GM18508 (cell line): ENCODE data around the gene NHEJ1.

Experiments used
- ATAC-seq: cut with Tn5 transposase; IDR thresholded peaks from one replicate; pipeline ENCODE4 v1.9.1; 2021; ENCODE audit warnings: moderate number of reproducible peaks; ENCODE audit not compliant: insufficient read depth, unreplicated experiment

The NHEJ1 gene

DNA sequence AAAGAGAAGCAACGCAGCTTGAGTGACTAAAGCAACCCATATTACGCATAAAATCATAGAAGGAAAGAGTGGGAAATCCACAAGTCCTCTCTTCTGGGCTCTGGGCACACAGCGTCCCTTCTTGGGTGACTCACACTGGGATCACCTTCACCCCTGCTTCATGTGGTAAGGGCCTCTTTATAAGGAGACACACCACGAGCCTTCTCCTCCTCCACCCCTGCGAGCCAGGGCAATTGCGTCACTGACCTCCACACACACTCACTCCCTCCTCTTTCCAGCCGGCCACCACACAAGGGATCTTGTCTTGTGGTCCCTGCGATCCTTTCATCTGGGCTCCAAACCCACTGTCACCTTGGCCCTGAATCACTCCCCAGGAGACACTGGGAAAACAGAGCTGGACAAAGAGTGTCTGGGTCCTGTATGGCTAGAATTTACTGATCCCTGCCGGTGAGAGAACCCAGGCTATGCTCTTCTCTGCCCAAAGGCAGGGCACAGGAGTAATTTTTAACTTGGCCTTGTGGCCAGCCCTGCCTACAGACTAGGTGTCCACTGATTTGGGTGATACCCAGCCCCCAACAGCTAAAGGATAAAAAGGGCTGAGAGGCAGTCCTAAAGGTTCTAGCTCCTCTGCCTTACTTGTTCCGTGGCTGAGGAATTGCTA, 35.3 kb downstream of the NHEJ1 start:
- no peak for ATAC-seq

- ATAC-seq: no peak
Observed at GRCh38 chr2:219124381-219125110, 36.1 kb downstream of the NHEJ1 start.

- ATAC-seq: no peak
Observed at GRCh38 chr2:219123356-219124135, 37.1 kb downstream of the NHEJ1 start.

GRCh38 chr2:219122202-219122980, 38.2 kb downstream of the NHEJ1 start:
- ATAC-seq: no peak

- ATAC-seq: no peak
Observed at GRCh38 chr2:219120082-219120481, 40.5 kb downstream of the NHEJ1 start.

DNA sequence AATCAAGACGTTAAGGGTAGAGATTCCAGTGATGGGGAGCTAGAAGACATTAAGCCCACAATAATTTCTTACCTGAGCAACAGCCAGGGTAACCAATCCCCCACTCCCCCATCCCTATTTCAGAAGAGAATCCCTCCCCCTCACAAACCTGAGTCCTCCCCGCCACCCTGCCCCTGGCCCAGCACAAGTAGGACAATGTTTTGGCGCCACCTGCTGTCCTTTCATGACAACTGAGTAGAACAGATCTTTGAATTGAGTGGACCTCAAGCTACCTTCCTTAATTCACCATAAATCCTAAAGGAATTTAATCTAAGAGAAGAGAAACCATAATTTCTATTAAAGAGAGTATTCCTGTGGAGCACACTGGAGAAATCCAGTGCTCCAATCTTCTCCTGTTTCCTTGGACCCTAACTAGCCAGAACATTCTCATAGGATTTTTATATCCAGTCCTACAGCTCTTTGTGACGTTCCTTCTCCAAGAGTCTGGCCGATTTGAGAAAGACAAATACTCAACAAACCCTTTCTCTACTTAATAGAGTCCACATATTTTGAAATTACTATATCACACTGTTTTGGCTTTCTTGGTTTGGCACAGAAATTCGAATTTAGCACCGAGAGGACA, 41.1 kb downstream of the NHEJ1 start:
- ATAC-seq: no peak

DNA sequence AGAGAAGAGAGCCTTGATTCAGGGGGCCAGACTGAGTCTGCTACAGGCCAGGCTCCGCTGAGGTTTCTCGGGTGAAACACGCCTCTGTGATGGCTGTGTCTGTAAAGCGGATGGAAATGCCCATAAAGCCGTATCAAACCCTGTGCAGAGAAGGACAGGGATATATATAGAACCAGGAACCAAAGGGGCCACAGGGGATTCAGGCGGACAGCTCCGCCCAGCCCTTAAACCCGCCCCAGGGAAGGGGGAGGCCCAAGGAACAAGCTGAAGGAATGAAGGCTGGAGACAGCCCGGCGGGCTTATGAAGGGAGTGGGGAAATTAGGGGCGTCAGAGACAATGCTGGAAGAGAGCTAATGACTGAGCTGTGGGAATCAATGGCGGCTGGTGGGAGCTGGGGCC, 42.1 kb downstream of the NHEJ1 start:
- no peak for ATAC-seq

DNA sequence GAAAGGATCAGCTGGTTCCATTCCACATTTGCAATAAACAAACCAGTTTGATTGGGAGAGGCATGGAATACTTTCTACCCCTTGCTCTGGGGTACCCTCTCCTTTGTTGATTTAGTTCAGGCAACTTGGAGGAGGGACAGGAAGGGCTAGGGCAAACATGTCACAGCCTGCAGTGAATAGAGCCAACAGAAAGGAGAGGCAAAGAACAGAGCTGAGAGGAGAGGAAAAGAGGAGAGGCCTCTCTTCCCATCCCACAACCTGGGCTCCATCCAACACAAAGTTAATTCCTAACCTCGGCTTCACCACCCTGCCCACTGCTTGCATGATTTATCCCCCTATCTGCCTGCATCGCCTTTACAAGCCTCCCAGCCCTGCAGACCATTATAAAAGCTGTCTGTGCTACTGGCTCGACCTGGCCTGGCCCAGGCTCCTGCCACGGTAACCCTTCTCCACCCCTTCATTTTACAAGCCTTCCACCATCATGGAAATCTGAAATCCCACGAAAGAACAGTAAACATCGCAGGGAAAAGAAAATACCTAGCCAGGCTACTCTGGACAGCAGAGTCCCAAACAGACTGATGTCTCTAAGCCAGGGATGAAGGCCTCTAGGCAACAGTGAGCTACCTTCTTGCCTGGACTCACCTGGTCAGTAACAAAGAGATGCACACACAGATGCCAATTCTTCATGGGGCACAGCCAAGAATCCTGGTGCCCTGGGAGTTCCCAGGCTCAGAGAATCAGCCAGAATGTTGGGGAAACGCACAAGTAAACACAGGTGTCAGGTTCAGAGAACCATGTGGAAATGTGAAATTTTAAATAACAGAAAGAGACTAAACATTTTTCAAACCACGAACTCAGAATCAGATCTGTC, 43.6 kb downstream of the NHEJ1 start:
- ATAC-seq: no peak

- no peak for ATAC-seq
Observed at GRCh38 chr2:219112651-219113338, 47.8 kb downstream of the NHEJ1 start.

DNA sequence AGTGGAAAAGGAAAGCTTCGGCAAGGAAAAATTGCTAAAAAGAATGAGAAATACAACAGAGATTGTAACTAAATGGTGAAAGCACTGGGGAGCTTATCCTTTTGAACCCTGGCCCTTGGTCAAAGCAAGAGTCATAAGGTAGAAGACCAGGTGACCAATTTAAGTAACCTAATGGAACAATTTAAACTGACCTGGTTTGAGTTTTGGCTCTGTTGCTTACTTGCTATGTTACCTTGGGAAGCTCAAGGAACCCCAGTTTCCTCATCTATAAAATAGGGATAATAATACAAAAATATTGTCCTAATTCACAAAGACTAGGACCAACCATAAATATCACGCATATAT, 48.6 kb downstream of the NHEJ1 start:
- ATAC-seq: no peak

- ATAC-seq: no peak
Observed at GRCh38 chr2:219111375-219112061, 49.1 kb downstream of the NHEJ1 start.

- ATAC-seq: no peak
Observed at GRCh38 chr2:219109471-219109870, 51.1 kb downstream of the NHEJ1 start.

DNA sequence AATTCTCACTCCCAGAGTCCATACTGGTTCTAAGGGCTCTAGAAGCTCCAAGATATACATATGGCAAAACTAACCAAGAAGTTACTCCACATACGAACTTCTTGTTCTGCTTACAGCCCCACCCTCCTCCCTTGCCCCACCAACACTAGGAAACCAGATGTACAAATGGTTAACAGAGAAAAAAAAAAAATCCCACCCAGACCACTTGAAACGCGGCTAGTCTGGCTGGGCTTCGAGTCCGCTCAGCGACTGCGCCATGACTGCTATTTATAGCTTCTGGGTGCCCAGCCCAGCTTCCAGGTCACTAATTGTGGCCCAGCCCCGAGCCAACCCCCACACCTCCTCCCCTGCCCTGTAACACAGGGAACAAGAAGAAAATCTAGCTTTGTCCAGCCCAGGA, 52.9 kb downstream of the NHEJ1 start:
- ATAC-seq: no peak

DNA sequence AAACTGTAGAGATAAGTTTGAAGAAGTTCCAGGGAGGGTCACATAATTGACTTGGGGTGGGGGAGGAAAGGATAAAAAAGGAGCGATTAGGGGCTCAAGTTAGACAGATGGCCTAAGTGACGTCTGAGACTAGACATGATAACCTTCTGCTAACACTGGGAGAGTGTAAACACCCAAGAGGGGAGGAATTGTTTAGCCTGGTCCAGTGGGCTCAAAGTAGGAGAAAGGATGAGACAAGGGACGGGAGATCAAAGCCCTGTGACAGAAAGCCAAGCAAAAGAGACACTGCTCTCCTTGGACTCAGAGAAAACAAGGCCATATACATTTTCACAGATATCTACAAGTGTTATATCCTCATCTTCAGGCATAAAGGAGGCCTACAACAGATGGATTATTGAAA, 54.4 kb downstream of the NHEJ1 start:
- no peak for ATAC-seq

- no peak for ATAC-seq
Observed at GRCh38 chr2:219104107-219105035, 56.2 kb downstream of the NHEJ1 start.

DNA sequence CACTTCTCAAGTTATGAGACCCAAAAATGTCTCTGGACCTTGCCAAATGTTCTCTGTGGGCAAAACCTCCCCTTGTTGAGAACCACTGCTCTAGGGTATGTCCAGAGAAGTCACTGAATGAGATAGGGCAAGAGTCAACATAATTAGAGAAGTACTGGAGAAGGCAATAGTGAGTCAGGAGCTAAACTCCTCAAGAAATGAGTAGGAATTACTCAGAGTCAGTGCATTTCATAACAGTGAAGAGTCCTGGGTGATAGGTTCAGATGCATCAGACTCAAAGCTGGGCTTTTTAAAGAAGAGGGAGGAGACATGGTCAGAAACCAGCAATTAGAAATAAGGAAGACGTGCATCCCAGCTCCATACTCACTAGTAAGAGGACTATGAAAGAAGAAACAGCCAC, 61.3 kb downstream of the NHEJ1 start:
- ATAC-seq: no peak

DNA sequence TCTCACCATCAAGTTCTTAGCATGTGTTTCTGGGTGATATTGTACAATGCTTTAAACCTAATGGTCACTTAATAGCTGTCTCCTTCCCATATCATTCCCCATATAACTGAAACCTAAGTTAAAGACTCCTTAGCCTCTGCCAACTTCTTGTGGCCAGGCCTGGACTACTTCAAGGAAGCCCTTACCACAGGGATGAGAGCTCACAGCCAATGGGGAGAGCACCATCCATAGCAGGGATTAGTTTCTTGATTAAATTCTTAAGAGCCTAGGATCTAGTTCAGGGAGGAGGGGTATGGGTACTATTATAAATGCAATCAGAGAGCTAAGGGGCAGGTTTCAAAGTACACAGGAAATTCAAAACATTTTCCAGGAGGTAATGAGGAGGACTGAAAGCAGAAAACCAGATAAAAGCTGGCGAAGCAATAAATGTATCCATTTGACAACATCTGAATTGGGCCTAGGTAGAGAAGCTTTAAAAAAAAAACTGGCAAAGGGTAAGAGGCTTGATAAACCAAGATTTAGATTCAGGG, 65.1 kb downstream of the NHEJ1 start:
- no peak for ATAC-seq
